Tibial nerve (tissue), 4 donors: Measurements from ENCODE around the gene SKOR1.

Experiments used
- CTCF ChIP-seq, 5 experiments: fragments of 200-600 bp in 3 of 5; fragments of 450-650 bp in 2 of 5; sonication (generic) in 3 of 5; IDR thresholded peaks; one replicate each; pipeline ENCODE4 v1.5.1; 2016 to 2019; ENCODE audit warnings: antibody characterized with exemption in 5 of 5, mild to moderate bottlenecking in 3 of 5, moderate library complexity in 2 of 5
- EP300 ChIP-seq, 2 donors: sonication (generic); formaldehyde crosslinking; IDR thresholded peaks; one replicate each; pipeline ENCODE4 v1.6.1; 2017; ENCODE audit warnings: antibody characterized with exemption in 2 of 2, mild to moderate bottlenecking in 1 of 2
- POLR2A ChIP-seq, 2 donors: fragments of 450-650 bp; IDR thresholded peaks; one replicate each; pipeline ENCODE4 v1.6.1; 2017; ENCODE audit warnings: antibody characterized with exemption in 2 of 2, mild to moderate bottlenecking in 2 of 2, moderate library complexity in 2 of 2

- TF ChIP-seq CTCF (IDR thresholded peaks at IDR 0.05) (no peak), POLR2A (IDR thresholded peaks at IDR 0.05) (no peak), EP300 (IDR thresholded peaks at IDR 0.05) (no peak)
Observed at GRCh38 chr15:67808821-67809220, 16.5 kb upstream of the SKOR1 start.
